Astrocyte of the spinal cord (primary cell): ENCODE results near the gene PPME1.
"Not testable (repeated sequence)": the region's sequence is repeated elsewhere in the genome, so short reads cannot be mapped to it uniquely, and the experiment has no call there.

ENCODE experiments used
- DNase-seq: peaks from one replicate; pipeline ENCODE4 v3.0.0; 2011; ENCODE audit warnings: low read depth, low spot score
- H3K4me3 ChIP-seq: 2 replicates; pipeline ENCODE4 v1.5.1; 2011; ENCODE audit warnings: low read depth, mild to moderate bottlenecking, low read length, moderate library complexity
- CTCF ChIP-seq: IDR thresholded peaks from 2 replicates; pipeline ENCODE4 v1.5.1; 2012; ENCODE audit warnings: low read depth, mild to moderate bottlenecking, low read length, inconsistent platforms
- in situ Hi-C: cut with HindIII; loops from 2 replicates; pipeline ENCODE4 v1.10.0; 2017; ENCODE audit warnings: low sequenced_read_pairs

Gene PPME1, protein sequence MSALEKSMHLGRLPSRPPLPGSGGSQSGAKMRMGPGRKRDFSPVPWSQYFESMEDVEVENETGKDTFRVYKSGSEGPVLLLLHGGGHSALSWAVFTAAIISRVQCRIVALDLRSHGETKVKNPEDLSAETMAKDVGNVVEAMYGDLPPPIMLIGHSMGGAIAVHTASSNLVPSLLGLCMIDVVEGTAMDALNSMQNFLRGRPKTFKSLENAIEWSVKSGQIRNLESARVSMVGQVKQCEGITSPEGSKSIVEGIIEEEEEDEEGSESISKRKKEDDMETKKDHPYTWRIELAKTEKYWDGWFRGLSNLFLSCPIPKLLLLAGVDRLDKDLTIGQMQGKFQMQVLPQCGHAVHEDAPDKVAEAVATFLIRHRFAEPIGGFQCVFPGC

GRCh38 chr11:74170694-74171629 is at the start of gene PPME1, which contains the start of gene C2CD3:
Gene PPME1, plus strand, starts transcription at chr11:74171289. Its CDS starts 133 bp downstream, at chr11:74171422.
Gene C2CD3, minus strand, starts transcription at chr11:74171002. Its CDS starts 210 bp downstream, at chr11:74170792.
- in situ Hi-C loops: no loop called here
- DNase-seq: peak; percentile 100
- TF ChIP-seq CTCF: peak; percentile 44
- H3K4me3 ChIP-seq: peak within 1 kb of the TSS; percentile 96

GRCh38 chr11:74121804-74122203 is 49.3 kb upstream of the PPME1 start:
- DNase-seq: no peak
- TF ChIP-seq CTCF: no peak
- no peak overlapping the region for H3K4me3 ChIP-seq
- in situ Hi-C loops: no loop called here

DNA sequence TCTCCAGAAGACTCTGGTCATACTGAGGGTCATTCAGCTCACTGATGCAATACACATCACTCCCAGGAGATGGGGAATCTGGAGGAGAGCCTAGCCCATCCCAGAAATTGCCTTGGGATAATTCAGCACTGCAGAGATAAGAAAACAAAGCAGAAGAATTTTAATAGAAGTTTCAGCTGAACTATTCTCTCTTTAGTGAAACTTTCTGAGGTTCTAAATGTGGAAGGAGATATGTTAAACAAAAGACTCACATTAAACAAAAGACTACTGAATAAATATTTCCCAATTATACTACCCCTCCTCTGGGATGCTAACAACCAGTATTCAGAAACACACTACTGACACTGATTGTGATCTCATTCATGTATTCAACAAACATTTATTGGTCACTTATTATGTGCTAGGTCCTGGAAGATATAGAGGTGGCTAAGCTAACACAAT is 48.1 kb upstream of the PPME1 start:
- in situ Hi-C loops: no loop called here
- DNase-seq: no peak
- no peak overlapping the region for H3K4me3 ChIP-seq
- no peak for TF ChIP-seq CTCF

- in situ Hi-C loops, DNase-seq, H3K4me3 ChIP-seq: not testable (repeated sequence)
These were observed 42.0 kb upstream of the PPME1 start for GRCh38 chr11:74129121-74129520.

DNA sequence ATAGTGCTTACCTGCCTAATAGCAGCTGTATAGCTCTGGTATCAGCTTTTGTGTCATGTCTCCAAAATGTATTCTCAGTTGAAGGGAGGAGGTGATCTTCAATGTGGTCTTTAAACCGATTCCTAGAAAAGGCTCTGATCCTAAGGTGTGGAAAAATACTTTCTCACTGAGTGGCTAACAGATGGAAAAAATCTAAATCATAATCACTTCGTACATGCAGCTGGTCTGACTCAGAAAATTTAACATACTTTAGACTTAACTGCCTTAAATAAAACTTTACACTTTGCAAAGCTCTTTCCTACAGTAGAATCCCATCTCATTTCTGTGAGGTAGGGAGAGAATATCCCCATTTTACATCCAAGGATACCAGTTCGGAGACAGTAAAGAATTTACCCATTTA is 38.3 kb upstream of the PPME1 start:
- no peak for TF ChIP-seq CTCF
- DNase-seq: no peak
- in situ Hi-C loops: no loop called here
- no peak overlapping the region for H3K4me3 ChIP-seq

DNA sequence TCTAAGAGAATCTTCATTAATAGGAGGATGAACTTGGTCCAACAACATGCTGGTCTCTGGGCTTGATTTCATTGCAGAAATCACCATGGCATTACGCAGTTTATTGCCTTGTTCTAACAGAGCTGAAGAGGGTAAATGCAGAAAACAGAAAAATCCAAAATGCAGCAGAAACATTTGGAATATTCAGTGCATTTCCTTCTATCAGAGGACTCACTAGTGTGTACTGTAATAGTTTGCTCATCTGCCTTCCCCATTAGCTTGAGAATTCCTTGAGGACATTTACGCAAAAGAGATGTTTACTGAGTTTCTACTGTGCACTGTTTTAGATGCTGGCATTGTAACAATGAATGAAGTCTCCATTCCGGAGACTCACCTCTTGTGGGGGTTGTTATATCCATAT is 37.7 kb upstream of the PPME1 start:
- H3K4me3 ChIP-seq: no peak overlapping the region
- no peak for DNase-seq
- in situ Hi-C loops: no loop called here
- TF ChIP-seq CTCF: no peak
